PC-9 (cell line): ENCODE data around the gene AHSG.

Source experiments
- CTCF ChIP-seq: fragments of 200-600 bp; sonication (generic); conservative IDR thresholded peaks from 2 replicates; pipeline ENCODE4 v1.6.1; 2017; ENCODE audit warnings: mixed run types, antibody characterized with exemption, mild to moderate bottlenecking, moderate library complexity
- EZH2 ChIP-seq: fragments of 200-600 bp; sonication (generic); IDR thresholded peaks from 2 replicates; pipeline ENCODE4 v1.8.0; 2017; ENCODE audit warnings: antibody characterized with exemption, low read depth

- TF ChIP-seq CTCF = no peak
- no peak for TF ChIP-seq EZH2
These were observed 27.1 kb downstream of the AHSG start, which contains the start of gene FETUB for GRCh38 chr3:186639778-186640472.
